Measurements from ENCODE around the gene TTC13.

The TTC13 gene

GRCh38 chr1:230906226-230906625 lies 72.4 kb downstream of the TTC13 start:
- no peak for DNase-seq

GRCh38 chr1:230905733-230906132 lies 72.9 kb downstream of the TTC13 start:
- DNase-seq = no peak

- no peak for DNase-seq
Measured at GRCh38 chr1:230902349-230902923, 76.2 kb downstream of the TTC13 start.

GRCh38 chr1:230901671-230902070 lies 77.0 kb downstream of the TTC13 start:
- no peak for DNase-seq

GRCh38 chr1:230900984-230901383 lies 77.7 kb downstream of the TTC13 start:
- DNase-seq = peak in 1 of 3 experiments; percentile 7

- no peak for DNase-seq
Measured at GRCh38 chr1:230899841-230900251, 78.8 kb downstream of the TTC13 start.

- DNase-seq = no peak
Measured at GRCh38 chr1:230898748-230899147, 79.9 kb downstream of the TTC13 start.

GRCh38 chr1:230898144-230898543 lies 80.5 kb downstream of the TTC13 start:
- DNase-seq = no peak

- DNase-seq = no peak
Measured at GRCh38 chr1:230896779-230897178, 81.9 kb downstream of the TTC13 start.

GRCh38 chr1:230895452-230895851 lies 83.2 kb downstream of the TTC13 start:
- DNase-seq = no peak

- DNase-seq = no peak
Measured at GRCh38 chr1:230894664-230895063, 84.0 kb downstream of the TTC13 start.

- no peak for DNase-seq
Measured at GRCh38 chr1:230894032-230894431, 84.6 kb downstream of the TTC13 start.

GRCh38 chr1:230892018-230892491 lies 86.6 kb downstream of the TTC13 start:
- DNase-seq = no peak

GRCh38 chr1:230891413-230891812 lies 87.2 kb downstream of the TTC13 start:
- DNase-seq = no peak

- DNase-seq = no peak
Measured at GRCh38 chr1:230884646-230885045, 94.0 kb downstream of the TTC13 start.

GRCh38 chr1:230883967-230884366 lies 94.7 kb downstream of the TTC13 start:
- DNase-seq = no peak

- DNase-seq = no peak
Measured at GRCh38 chr1:230879778-230880177, 98.9 kb downstream of the TTC13 start.

GRCh38 chr1:230878591-230878990 lies 100.1 kb downstream of the TTC13 start:
- no peak for DNase-seq

GRCh38 chr1:230877924-230878590 lies 100.6 kb downstream of the TTC13 start:
- DNase-seq = no peak

GRCh38 chr1:230877146-230877923 lies 101.3 kb downstream of the TTC13 start:
- no peak for DNase-seq

GRCh38 chr1:230876660-230877059 lies 102.0 kb downstream of the TTC13 start:
- no peak for DNase-seq

- DNase-seq = no peak
Measured at GRCh38 chr1:230875370-230875769, 103.3 kb downstream of the TTC13 start.

GRCh38 chr1:230870916-230871315 lies 107.7 kb downstream of the TTC13 start:
- no peak for DNase-seq

- DNase-seq = no peak
Measured at GRCh38 chr1:230869500-230869899, 109.2 kb downstream of the TTC13 start.
